Mucosa of descending colon (tissue), 3 donors: Measurements from ENCODE around the gene SLIT3. TPM values are rescaled to one million over a fixed set of nuclear protein-coding genes. Genes with fewer than 3 reads are reported as not detected.

Source experiments
- ATAC-seq: fragments of 200-7000 bp; cut with Tn5 transposase; one replicate; pipeline ENCODE4 v1.9.1; 2020; ENCODE audit warnings: mild to moderate bottlenecking, moderate library complexity
- DNase-seq, 3 donors: peaks; one replicate each; pipeline ENCODE4 v3.0.0-alpha.2; 2020
- H3K36me3 ChIP-seq: fragments of 200-600 bp; one replicate; pipeline ENCODE4 v1.8.0; 2021; ENCODE audit warnings: low read depth, mild to moderate bottlenecking
- H3K4me1 ChIP-seq: fragments of 200-600 bp; one replicate; pipeline ENCODE4 v1.8.0; 2021; ENCODE audit warnings: low read depth, mild to moderate bottlenecking
- H3K4me3 ChIP-seq: fragments of 200-600 bp; one replicate; pipeline ENCODE4 v1.8.0; 2021; ENCODE audit warnings: mild to moderate bottlenecking
- H3K9me3 ChIP-seq: fragments of 200-600 bp; one replicate; pipeline ENCODE4 v1.8.0; 2021; ENCODE audit warnings: mild to moderate bottlenecking
- CTCF ChIP-seq: fragments of 200-600 bp; IDR thresholded peaks from one replicate; pipeline ENCODE4 v1.8.0; 2022; ENCODE audit warnings: antibody characterized with exemption, mild to moderate bottlenecking
- intact Hi-C, 2 donors: fragments of 100-400 bp; cut with DNase I in 1 of 2; cut with micrococcal nuclease in 1 of 2; formaldehyde crosslinking; loops; one replicate each; pipeline versions ENCODE4 v1.11.0 to v1.11.1; 2022; cut with DNase I, micrococcal nuclease
- total RNA-seq, 3 donors: library from RNA; stranded (reverse); fragmentation: NEBNext Ultra II Directional in 2 of 3; extraction: Animal tissue kit (Norgen Biotek cat#: 25700) in 2 of 3; gene quantifications; one replicate each; pipeline versions ENCODE4 v1.2.1 to v1.2.4, GENCODE V29; 2021 to 2023
- donor health status: DM: no; HTN: no; CAD: no; lungs with moderate emphysema.
- donor health status: DM: no; HTN: no; CAD: no.
- donor health status: DM: no; HTN: yes; CAD: no.

Gene SLIT3
- total RNA-seq, 3 donors from 2014 or later = 4.2 to 25.5 (median 16.1) TPM

DNA sequence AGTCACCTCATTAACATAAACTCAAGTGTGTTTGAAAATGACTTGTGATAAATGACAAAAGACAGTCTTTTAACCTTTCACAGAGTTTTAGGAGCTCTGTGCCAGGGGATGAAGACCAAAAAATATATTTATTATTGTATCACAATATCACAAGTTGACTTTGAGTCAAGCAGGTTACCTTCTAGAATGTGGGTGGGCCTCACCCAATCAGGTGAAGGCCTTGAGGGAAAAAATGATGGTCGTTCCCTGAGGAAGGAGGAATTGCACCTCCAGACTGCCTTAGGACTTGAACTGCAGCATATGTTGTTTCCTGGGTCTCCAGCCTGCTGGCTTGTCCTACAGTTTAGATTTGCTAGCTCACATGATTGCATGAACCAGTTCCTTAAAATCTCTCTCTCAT, 680.1 kb downstream of the SLIT3 start:
- intact Hi-C loops = no loop called here
- no peak for ATAC-seq
- no peaks in the 10 kb centered on the region for H3K4me1 ChIP-seq
- no peak for DNase-seq
- no peaks in the 10 kb centered on the region for H3K36me3 ChIP-seq
- no peaks in the 10 kb centered on the region for H3K9me3 ChIP-seq
- no peak overlapping the region for H3K4me3 ChIP-seq
- no peak for TF ChIP-seq CTCF

GRCh38 chr5:168614661-168615060, 686.3 kb downstream of the SLIT3 start:
- DNase-seq (no peak), ATAC-seq (no peak)
- Histone ChIP-seq H3K4me3 (no peak overlapping the region), H3K9me3 (no peaks in the 10 kb centered on the region), H3K4me1 (peaks cover 21% of the 10 kb centered on the region), H3K36me3 (no peaks in the 10 kb centered on the region)
- intact Hi-C loops = no loop called here
- no peak for TF ChIP-seq CTCF

- peak; percentile 82 for ATAC-seq
Observed at GRCh38 chr5:168613996-168614395, 686.9 kb downstream of the SLIT3 start.

GRCh38 chr5:168613396-168613795, 687.5 kb downstream of the SLIT3 start:
- H3K9me3 ChIP-seq = no peaks in the 10 kb centered on the region
- no peaks in the 10 kb centered on the region for H3K36me3 ChIP-seq
- intact Hi-C loops = no loop called here
- ATAC-seq (no peak), DNase-seq (no peak)
- TF ChIP-seq CTCF = no peak
- H3K4me1 ChIP-seq = peaks cover 21% of the 10 kb centered on the region
- H3K4me3 ChIP-seq = no peak overlapping the region

More at GRCh38 chr5:168613996-168614395, 686.9 kb downstream of the SLIT3 start:
- TF ChIP-seq CTCF = no peak
- peaks cover 21% of the 10 kb centered on the region for H3K4me1 ChIP-seq
- no peak for DNase-seq
- intact Hi-C loops = no loop called here
- H3K9me3 ChIP-seq = no peaks in the 10 kb centered on the region
- H3K4me3 ChIP-seq = no peak overlapping the region
- H3K36me3 ChIP-seq = no peaks in the 10 kb centered on the region

- intact Hi-C loops = no loop called here
- no peaks in the 10 kb centered on the region for H3K9me3 ChIP-seq
- ATAC-seq (peak; percentile 92), DNase-seq (peak in 1 of 3 donors; percentile 44)
- peaks cover 21% of the 10 kb centered on the region for H3K4me1 ChIP-seq
- H3K36me3 ChIP-seq = no peaks in the 10 kb centered on the region
- no peak for TF ChIP-seq CTCF
- no peak overlapping the region for H3K4me3 ChIP-seq
Observed at GRCh38 chr5:168612996-168613395, 687.9 kb downstream of the SLIT3 start.

GRCh38 chr5:168612123-168612522, 688.8 kb downstream of the SLIT3 start:
- peaks cover 21% of the 10 kb centered on the region for H3K4me1 ChIP-seq
- no peak overlapping the region for H3K4me3 ChIP-seq
- ATAC-seq (no peak), DNase-seq (no peak)
- intact Hi-C loops = no loop called here
- no peaks in the 10 kb centered on the region for H3K9me3 ChIP-seq
- TF ChIP-seq CTCF = no peak
- no peaks in the 10 kb centered on the region for H3K36me3 ChIP-seq
